HepG2 (cell line): ENCODE data around the gene CTIF. TPM values are rescaled to one million over a fixed set of nuclear protein-coding genes. Genes with fewer than 3 reads are reported as not detected.

Experiments used
- CEBPB ChIP-seq: IDR thresholded peaks from 2 replicates; pipeline ENCODE4 v1.6.1; 2011; ENCODE audit warnings: low read depth, low read length, improper control_type of control experiment, borderline replicate concordance
- EP300 ChIP-seq, 3 experiments: sonication (generic) in 1 of 3; formaldehyde crosslinking in 1 of 3; IDR thresholded peaks; 2 replicates each; pipeline versions ENCODE4 v1.5.1 to v1.6.1; 2011 to 2020; ENCODE audit warnings: low read depth in 2 of 3, low read length in 2 of 3, borderline replicate concordance in 1 of 3, improper control_type of control experiment in 1 of 3, mild to moderate bottlenecking in 1 of 3, missing genetic modification reagents in 1 of 3, moderate library complexity in 1 of 3
- FOXP1 ChIP-seq, 2 experiments: fragments of 450-650 bp in 1 of 2; IDR thresholded peaks; 2 replicates each; pipeline ENCODE4 v1.6.1; 2017 to 2018; ENCODE audit warnings: antibody characterized with exemption in 1 of 2
- HNRNPH1 ChIP-seq: fragments of 200-400 bp; formaldehyde crosslinking; optimal IDR thresholded peaks from 2 replicates; pipeline ENCODE3; 2017; ENCODE audit warnings: mild to moderate bottlenecking, low read depth, low read length
- MTA3 ChIP-seq: sonication (generic); formaldehyde crosslinking; IDR thresholded peaks from 2 replicates; pipeline ENCODE4 v1.4.0; 2020; ENCODE audit warnings: missing genetic modification reagents
- MXI1 ChIP-seq: IDR thresholded peaks from 3 replicates; pipeline ENCODE4 v1.6.1; 2012; ENCODE audit warnings: low read depth, low read length, inconsistent platforms, borderline replicate concordance
- PBX2 ChIP-seq: IDR thresholded peaks from 2 replicates; pipeline ENCODE4 v1.6.1; 2016; ENCODE audit warnings: control low read depth
- SKIL ChIP-seq: sonication (generic); formaldehyde crosslinking; IDR thresholded peaks from 2 replicates; pipeline ENCODE4 v1.8.0; 2022; ENCODE audit warnings: missing genetic modification reagents, mild to moderate bottlenecking, moderate library complexity, borderline replicate concordance
- U2AF1 ChIP-seq: fragments of 200-400 bp; formaldehyde crosslinking; optimal IDR thresholded peaks from 2 replicates; pipeline ENCODE3; 2017; ENCODE audit warnings: mild to moderate bottlenecking, low read depth, low read length
- ZBTB38 ChIP-seq: sonication (generic); formaldehyde crosslinking; IDR thresholded peaks from 2 replicates; pipeline ENCODE4 v1.5.1; 2020; ENCODE audit warnings: mild to moderate bottlenecking, missing genetic modification reagents
- ZFY ChIP-seq: sonication (generic); formaldehyde crosslinking; IDR thresholded peaks from 2 replicates; pipeline ENCODE4 v1.4.0; 2020; ENCODE audit warnings: missing genetic modification reagents
- ZNF274 ChIP-seq: sonication (generic); formaldehyde crosslinking; IDR thresholded peaks from 2 replicates; pipeline ENCODE4 v1.5.1; 2020; ENCODE audit warnings: mild to moderate bottlenecking, missing genetic modification reagents
- ZNF768 ChIP-seq: sonication (generic); formaldehyde crosslinking; IDR thresholded peaks from 2 replicates; pipeline ENCODE4 v1.4.0; 2020; ENCODE audit warnings: missing genetic modification reagents
- polyA plus RNA-seq, 8 experiments: library from polyadenylated mRNA; depleted of rRNA in 3 of 8; stranded (reverse) in 7 of 8; unstranded in 1 of 8; fragments of >200 nt; fragmentation: Illumina TruSeq in 4 of 8; extraction: Trizol in 4 of 8; gene quantifications; 2 replicates each; pipeline versions ENCODE4 v1.2.1 to v1.2.3, GENCODE V29; 2011 to 2016; ENCODE audit warnings: low read depth in 4 of 8, missing spikeins in 1 of 8, mixed read lengths in 1 of 8; ENCODE audit not compliant: insufficient read depth in 1 of 8
- total RNA-seq, 5 experiments: library from RNA; depleted of rRNA; stranded (reverse); fragments of >200 nt; fragmentation: Illumina TruSeq; extraction: Trizol; gene quantifications; 2 replicates each; pipeline ENCODE4 v1.2.3, GENCODE V29; 2016; ENCODE audit warnings: low read depth in 1 of 5
- TF ChIP-seq, protein P1 (sequence below): sonication (generic); formaldehyde crosslinking; IDR thresholded peaks from 2 replicates; pipeline ENCODE4 v1.5.0; 2020; ENCODE audit warnings: missing genetic modification reagents
- TF ChIP-seq, protein P2 (sequence below): sonication (generic); formaldehyde crosslinking; IDR thresholded peaks from 2 replicates; pipeline ENCODE4 v1.9.0; 2022; ENCODE audit warnings: low read depth, missing genetic modification reagents
- TF ChIP-seq, protein P3 (sequence below): sonication (generic); formaldehyde crosslinking; IDR thresholded peaks from 2 replicates; pipeline ENCODE4 v1.4.0; 2020; ENCODE audit warnings: missing genetic modification reagents
- TF ChIP-seq, protein P4 (sequence below): sonication (generic); formaldehyde crosslinking; IDR thresholded peaks from 2 replicates; pipeline ENCODE4 v1.4.0; 2020; ENCODE audit warnings: missing genetic modification reagents

CTIF gene
- total and polyA plus RNA-seq, 2 of the 13 experiments (the other 11 are each of a cell fraction or from before 2014, with no cell fraction given): 18.2 to 28.0 TPM

DNA sequence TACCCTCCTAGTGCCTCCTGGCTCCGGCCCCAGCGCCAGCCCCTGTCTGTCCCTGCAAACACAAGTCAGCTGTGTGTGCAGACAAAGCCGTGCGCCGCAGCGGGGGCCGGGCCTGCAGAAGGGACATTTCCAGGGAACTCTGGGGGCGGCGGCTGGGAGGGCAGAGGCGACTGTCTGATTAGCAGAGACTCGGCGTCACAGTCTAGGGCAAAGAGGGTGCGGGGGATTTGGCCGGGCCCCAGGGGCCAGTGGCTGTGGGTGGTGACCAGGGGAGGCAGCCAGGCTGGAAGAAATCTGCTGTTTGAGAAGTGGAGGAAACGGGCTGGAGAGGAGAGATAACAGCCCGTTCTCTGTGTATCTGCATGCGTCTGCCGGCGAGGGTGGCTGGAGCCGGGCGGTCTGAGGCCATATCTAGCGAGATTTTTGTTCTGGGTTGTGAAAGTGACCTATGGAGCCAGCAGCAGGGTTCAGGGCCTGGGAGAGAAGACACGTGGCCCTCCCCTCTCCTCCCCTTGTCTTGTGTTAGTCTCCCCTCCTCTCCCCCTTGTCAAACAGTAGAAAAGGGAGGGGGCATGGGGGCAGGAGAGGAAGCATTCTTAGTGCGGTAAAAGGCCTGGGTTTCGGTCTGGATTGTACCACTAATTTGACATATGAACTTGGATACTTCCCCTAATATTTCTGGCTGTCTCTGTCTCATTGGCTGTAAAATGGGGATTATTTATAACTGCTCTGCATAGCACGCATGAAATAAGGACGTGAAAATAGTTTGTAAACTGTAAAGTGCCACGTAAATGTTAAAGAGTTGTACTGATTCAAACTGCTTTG is 242.5 kb downstream of the CTIF start (continued):
- peak; percentile 63; the same call in 1 of the 2 replicates for TF ChIP-seq ZNF768
- TF ChIP-seq, protein P1, sequence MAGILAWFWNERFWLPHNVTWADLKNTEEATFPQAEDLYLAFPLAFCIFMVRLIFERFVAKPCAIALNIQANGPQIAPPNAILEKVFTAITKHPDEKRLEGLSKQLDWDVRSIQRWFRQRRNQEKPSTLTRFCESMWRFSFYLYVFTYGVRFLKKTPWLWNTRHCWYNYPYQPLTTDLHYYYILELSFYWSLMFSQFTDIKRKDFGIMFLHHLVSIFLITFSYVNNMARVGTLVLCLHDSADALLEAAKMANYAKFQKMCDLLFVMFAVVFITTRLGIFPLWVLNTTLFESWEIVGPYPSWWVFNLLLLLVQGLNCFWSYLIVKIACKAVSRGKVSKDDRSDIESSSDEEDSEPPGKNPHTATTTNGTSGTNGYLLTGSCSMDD: no peak
- TF ChIP-seq HNRNPH1: no peak
- TF ChIP-seq ZBTB38 (CRISPR knock-in tag): no peak
- TF ChIP-seq, protein P2, sequence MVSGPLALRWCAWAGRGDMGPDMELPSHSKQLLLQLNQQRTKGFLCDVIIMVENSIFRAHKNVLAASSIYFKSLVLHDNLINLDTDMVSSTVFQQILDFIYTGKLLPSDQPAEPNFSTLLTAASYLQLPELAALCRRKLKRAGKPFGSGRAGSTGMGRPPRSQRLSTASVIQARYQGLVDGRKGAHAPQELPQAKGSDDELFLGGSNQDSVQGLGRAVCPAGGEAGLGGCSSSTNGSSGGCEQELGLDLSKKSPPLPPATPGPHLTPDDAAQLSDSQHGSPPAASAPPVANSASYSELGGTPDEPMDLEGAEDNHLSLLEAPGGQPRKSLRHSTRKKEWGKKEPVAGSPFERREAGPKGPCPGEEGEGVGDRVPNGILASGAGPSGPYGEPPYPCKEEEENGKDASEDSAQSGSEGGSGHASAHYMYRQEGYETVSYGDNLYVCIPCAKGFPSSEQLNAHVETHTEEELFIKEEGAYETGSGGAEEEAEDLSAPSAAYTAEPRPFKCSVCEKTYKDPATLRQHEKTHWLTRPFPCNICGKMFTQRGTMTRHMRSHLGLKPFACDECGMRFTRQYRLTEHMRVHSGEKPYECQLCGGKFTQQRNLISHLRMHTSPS (CRISPR knock-in tag): 0 out of 2 replicates have a peak, but pooled peaks have one; percentile 20
- TF ChIP-seq EP300 (IDR thresholded peaks at IDR 0.05; ENCODE audit: low read depth in 2 of 2, low read length in 2 of 2): peak; percentile 50 to 74; a peak in 2 of 4 replicates
- TF ChIP-seq EP300 (CRISPR knock-in tag; IDR thresholded peaks at IDR 0.05; ENCODE audit: borderline replicate concordance): no peak
- TF ChIP-seq SKIL (CRISPR knock-in tag): peak; percentile 80
- TF ChIP-seq MTA3: no peak
- peak; percentile 46; the same call in 1 of the 2 replicates for TF ChIP-seq CEBPB
- TF ChIP-seq ZNF274 (CRISPR knock-in tag): no peak
- no peak for TF ChIP-seq FOXP1 (IDR thresholded peaks at IDR 0.05)
- TF ChIP-seq FOXP1 (CRISPR knock-in tag; IDR thresholded peaks at IDR 0.05): peak; percentile 26; the same call in 1 of the 2 replicates
- peak; percentile 48 for TF ChIP-seq ZFY
- no peak for TF ChIP-seq U2AF1
- TF ChIP-seq, protein P3, sequence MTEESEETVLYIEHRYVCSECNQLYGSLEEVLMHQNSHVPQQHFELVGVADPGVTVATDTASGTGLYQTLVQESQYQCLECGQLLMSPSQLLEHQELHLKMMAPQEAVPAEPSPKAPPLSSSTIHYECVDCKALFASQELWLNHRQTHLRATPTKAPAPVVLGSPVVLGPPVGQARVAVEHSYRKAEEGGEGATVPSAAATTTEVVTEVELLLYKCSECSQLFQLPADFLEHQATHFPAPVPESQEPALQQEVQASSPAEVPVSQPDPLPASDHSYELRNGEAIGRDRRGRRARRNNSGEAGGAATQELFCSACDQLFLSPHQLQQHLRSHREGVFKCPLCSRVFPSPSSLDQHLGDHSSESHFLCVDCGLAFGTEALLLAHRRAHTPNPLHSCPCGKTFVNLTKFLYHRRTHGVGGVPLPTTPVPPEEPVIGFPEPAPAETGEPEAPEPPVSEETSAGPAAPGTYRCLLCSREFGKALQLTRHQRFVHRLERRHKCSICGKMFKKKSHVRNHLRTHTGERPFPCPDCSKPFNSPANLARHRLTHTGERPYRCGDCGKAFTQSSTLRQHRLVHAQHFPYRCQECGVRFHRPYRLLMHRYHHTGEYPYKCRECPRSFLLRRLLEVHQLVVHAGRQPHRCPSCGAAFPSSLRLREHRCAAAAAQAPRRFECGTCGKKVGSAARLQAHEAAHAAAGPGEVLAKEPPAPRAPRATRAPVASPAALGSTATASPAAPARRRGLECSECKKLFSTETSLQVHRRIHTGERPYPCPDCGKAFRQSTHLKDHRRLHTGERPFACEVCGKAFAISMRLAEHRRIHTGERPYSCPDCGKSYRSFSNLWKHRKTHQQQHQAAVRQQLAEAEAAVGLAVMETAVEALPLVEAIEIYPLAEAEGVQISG: peak; percentile 53; the same call in 1 of the 2 replicates
- TF ChIP-seq, protein P4, sequence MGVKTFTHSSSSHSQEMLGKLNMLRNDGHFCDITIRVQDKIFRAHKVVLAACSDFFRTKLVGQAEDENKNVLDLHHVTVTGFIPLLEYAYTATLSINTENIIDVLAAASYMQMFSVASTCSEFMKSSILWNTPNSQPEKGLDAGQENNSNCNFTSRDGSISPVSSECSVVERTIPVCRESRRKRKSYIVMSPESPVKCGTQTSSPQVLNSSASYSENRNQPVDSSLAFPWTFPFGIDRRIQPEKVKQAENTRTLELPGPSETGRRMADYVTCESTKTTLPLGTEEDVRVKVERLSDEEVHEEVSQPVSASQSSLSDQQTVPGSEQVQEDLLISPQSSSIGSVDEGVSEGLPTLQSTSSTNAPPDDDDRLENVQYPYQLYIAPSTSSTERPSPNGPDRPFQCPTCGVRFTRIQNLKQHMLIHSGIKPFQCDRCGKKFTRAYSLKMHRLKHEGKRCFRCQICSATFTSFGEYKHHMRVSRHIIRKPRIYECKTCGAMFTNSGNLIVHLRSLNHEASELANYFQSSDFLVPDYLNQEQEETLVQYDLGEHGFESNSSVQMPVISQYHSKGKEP (CRISPR knock-in tag): no peak
- TF ChIP-seq MXI1: peak; percentile 63; the same call in 1 of the 3 replicates
- no peak for TF ChIP-seq PBX2 (CRISPR knock-in tag)
